ENCODE measurements around the gene GATAD2A.
"Not testable (repeated sequence)": the region's sequence is repeated elsewhere in the genome, so short reads cannot be mapped to it uniquely, and the experiment has no call there.

GATAD2A gene

DNA sequence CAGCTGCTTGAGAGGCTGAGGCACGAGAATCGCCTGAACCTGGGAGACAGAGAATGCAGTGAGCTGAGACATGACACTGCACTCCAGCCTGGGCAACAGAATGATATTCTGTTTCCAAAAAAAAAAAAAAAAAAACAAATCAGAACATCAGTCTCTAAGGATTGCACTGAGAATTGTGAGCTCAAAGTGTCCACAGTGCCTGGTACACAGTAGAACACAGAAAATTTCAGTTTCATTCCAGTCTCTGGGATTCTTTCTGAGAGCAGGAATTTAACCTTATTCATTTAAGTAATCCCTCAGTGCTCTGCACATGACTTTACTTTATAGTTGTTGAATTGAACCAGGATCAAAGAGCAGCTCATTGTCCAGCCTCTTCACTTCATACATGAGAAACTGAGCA lies 25.9 kb upstream of the GATAD2A start:
- H3K27me3 ChIP-seq = no peaks in the 10 kb centered on the region
- no peaks in the 10 kb centered on the region for H3K36me3 ChIP-seq
- H3K4me3 ChIP-seq (ENCODE audit: low read depth in 1 of 2, low read length in 1 of 2) = no peak overlapping the region
- TF ChIP-seq, protein P1, sequence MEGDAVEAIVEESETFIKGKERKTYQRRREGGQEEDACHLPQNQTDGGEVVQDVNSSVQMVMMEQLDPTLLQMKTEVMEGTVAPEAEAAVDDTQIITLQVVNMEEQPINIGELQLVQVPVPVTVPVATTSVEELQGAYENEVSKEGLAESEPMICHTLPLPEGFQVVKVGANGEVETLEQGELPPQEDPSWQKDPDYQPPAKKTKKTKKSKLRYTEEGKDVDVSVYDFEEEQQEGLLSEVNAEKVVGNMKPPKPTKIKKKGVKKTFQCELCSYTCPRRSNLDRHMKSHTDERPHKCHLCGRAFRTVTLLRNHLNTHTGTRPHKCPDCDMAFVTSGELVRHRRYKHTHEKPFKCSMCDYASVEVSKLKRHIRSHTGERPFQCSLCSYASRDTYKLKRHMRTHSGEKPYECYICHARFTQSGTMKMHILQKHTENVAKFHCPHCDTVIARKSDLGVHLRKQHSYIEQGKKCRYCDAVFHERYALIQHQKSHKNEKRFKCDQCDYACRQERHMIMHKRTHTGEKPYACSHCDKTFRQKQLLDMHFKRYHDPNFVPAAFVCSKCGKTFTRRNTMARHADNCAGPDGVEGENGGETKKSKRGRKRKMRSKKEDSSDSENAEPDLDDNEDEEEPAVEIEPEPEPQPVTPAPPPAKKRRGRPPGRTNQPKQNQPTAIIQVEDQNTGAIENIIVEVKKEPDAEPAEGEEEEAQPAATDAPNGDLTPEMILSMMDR (IDR thresholded peaks at IDR 0.05) = no peak
- no peaks in the 10 kb centered on the region for H3K9me3 ChIP-seq
- H3K27ac ChIP-seq = no peak overlapping the region
- H3K4me1 ChIP-seq (ENCODE audit: control insufficient read depth in 1 of 2, insufficient read depth in 1 of 2, low read depth in 1 of 2, low read length in 1 of 2) = peaks cover 20 to 28% of the 10 kb centered on the region in 2 experiments

DNA sequence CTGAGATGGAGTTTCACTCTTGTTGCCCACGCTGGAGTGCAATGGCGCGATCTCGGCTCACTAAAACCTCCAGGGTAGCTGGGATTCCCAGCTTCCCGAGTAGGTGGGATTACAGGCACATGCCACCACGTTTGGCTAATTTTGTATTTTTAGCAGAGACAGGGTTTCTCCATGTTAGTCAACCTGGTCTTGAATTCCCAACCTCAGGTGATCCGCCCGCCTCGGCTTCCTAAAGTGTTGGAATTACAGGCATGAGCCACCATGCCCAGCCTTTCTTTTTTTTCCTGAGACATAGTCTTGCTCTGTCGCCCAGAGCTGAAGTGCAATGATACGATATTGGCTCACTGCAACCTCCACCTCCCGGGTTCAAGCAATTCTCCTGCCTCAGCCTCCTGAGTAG lies 25.2 kb upstream of the GATAD2A start:
- H3K4me1 ChIP-seq (ENCODE audit: control insufficient read depth in 1 of 2, insufficient read depth in 1 of 2, low read depth in 1 of 2, low read length in 1 of 2) = peaks cover 21 to 25% of the 10 kb centered on the region in 2 experiments
- H3K36me3 ChIP-seq; H3K27ac ChIP-seq; H3K27me3 ChIP-seq; H3K4me3 ChIP-seq (ENCODE audit: low read depth in 1 of 2, low read length in 1 of 2); H3K9me3 ChIP-seq: not testable (repeated sequence)

DNA sequence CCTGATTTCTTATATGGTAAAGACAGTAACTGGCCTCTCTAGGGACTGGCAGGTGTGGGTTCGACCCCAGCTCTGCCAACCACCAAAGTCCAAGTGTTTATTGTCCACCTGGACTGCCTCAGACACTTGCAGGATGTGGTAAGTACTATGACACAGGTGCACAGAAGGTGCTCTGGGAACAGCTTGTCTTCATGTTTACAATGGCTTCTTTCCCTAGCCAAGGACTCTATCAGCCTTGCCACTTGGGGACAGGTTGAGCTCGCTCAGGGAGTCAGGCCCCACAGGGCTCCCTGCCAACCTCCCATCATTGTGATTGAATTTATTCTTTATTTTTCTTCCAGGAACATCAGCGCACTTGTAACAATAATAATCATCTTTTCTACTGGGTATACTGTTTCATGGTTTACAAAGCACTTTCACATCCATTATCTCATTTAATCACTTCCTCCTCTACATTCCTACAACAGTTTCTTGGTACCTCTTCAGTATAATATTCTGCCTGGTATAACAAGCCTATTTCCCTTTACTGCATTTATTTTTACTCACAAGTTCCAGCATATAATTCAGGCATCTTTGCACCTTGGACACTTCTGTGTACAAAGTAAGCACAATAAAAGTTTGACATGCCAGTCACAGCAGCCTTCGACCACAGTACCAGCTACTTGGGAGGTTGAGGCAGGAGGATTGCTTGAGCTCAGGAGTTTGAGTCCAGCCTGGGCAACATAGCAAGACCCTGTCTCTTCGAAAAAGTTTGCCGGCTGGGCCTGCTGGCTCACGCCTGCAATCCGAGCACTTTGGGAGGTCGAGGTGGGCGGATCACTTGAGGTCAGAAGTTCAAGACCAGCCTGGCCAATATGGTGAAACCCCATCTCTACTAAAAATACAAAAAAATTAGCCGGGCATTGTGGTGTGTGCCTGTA lies 24.2 kb upstream of the GATAD2A start:
- no peaks in the 10 kb centered on the region for H3K9me3 ChIP-seq
- no peak overlapping the region for H3K27ac ChIP-seq
- no peaks in the 10 kb centered on the region for H3K27me3 ChIP-seq
- no peak overlapping the region for H3K4me3 ChIP-seq (ENCODE audit: low read depth in 1 of 2, low read length in 1 of 2)
- no peaks in the 10 kb centered on the region for H3K36me3 ChIP-seq
- H3K4me1 ChIP-seq (ENCODE audit: control insufficient read depth in 1 of 2, insufficient read depth in 1 of 2, low read depth in 1 of 2, low read length in 1 of 2) = peaks cover 16 to 18% of the 10 kb centered on the region in 2 experiments
- TF ChIP-seq, protein P1 (IDR thresholded peaks at IDR 0.05) = no peak

DNA sequence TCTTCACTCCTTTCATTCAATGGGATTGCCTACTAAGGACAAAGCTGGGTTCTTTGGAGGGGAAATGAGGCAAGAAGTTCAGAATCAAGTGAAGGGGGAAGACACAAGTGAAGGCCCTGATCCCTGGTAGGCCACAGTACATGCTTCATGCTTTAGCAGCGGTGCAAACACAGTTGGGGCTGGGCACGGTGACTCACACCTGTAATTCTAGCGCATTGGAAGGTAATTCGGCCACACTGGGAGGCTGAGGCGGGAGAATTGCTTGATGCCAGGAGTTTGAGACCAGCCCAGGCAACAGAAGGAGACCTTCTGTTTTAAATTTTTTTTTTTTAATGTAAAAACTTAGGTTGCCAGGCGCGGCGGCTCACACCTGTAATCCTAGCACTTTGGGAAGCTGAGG lies 23.4 kb upstream of the GATAD2A start:
- TF ChIP-seq, protein P1 (IDR thresholded peaks at IDR 0.05) = no peak
- Histone ChIP-seq H3K27me3 (no peaks in the 10 kb centered on the region), H3K9me3 (no peaks in the 10 kb centered on the region), H3K4me1 (ENCODE audit: control insufficient read depth in 1 of 2, insufficient read depth in 1 of 2, low read depth in 1 of 2, low read length in 1 of 2) (peaks cover 22 to 23% of the 10 kb centered on the region in 2 experiments), H3K27ac (no peak overlapping the region), H3K36me3 (no peaks in the 10 kb centered on the region), H3K4me3 (ENCODE audit: low read depth in 1 of 2, low read length in 1 of 2) (no peak overlapping the region)

DNA sequence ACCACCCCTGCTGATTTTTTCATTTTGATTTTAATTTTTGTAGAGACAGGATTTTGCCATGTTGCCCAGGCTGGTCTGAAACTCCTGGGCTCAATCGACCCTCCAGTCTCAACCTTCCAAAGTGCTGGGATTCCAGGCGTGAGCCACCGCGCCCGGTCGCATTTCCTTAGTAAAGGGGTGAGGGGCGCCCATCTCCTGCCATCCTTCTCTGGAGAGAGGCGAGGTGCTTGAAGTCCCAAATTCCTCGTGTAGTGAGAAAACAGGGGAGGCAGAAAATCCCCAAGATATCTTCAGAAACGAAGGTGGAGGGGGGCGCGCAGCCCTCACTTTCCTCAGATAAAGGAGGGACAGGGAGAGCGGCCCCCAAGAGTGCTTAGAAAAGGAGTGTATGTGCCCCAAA lies 21.0 kb upstream of the GATAD2A start:
- H3K4me1 ChIP-seq (ENCODE audit: control insufficient read depth in 1 of 2, insufficient read depth in 1 of 2, low read depth in 1 of 2, low read length in 1 of 2) = peaks cover 38 to 40% of the 10 kb centered on the region in 2 experiments
- H3K9me3 ChIP-seq = no peaks in the 10 kb centered on the region
- no peak overlapping the region for H3K27ac ChIP-seq
- H3K4me3 ChIP-seq (ENCODE audit: low read depth in 1 of 2, low read length in 1 of 2) = peak overlapping the region; percentile 97
- H3K36me3 ChIP-seq = no peaks in the 10 kb centered on the region
- H3K27me3 ChIP-seq = no peaks in the 10 kb centered on the region
- TF ChIP-seq, protein P1 (IDR thresholded peaks at IDR 0.05) = no peak

Measured in neutrophil (primary cell).